ENCODE measurements around the gene HDAC4. TPM values are rescaled to one million over a fixed set of nuclear protein-coding genes. Genes with fewer than 3 reads are reported as not detected.

The HDAC4 gene
- total RNA-seq, 2 experiments from 2014 or later: 22.6 to 24.5 TPM

DNA sequence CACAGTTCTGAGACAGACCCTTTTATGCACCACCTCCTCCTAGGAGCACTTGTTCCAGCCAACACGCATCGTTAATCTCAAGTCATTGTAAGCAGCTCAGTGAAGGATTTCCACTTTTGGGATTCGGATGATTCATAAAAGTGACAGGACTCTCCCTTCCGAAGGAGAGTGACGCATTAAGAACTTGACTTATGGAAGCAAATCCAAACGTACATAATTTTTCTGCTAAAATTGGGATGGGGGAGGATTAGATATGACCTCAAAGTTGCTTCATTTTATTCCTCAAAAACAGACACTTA, 387.2 kb downstream of the HDAC4 start:
- TF ChIP-seq, protein P1, sequence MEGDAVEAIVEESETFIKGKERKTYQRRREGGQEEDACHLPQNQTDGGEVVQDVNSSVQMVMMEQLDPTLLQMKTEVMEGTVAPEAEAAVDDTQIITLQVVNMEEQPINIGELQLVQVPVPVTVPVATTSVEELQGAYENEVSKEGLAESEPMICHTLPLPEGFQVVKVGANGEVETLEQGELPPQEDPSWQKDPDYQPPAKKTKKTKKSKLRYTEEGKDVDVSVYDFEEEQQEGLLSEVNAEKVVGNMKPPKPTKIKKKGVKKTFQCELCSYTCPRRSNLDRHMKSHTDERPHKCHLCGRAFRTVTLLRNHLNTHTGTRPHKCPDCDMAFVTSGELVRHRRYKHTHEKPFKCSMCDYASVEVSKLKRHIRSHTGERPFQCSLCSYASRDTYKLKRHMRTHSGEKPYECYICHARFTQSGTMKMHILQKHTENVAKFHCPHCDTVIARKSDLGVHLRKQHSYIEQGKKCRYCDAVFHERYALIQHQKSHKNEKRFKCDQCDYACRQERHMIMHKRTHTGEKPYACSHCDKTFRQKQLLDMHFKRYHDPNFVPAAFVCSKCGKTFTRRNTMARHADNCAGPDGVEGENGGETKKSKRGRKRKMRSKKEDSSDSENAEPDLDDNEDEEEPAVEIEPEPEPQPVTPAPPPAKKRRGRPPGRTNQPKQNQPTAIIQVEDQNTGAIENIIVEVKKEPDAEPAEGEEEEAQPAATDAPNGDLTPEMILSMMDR (IDR thresholded peaks at IDR 0.05): no peak
- Mint-ChIP-seq H3K27me3 (peaks cover 9% of the 10 kb centered on the region), H3K4me1 (ENCODE audit: low read depth) (no peaks in the 10 kb centered on the region), H3K4me3 (no peak overlapping the region), H3K27ac (no peak overlapping the region), H3K9me3 (no peaks in the 10 kb centered on the region), H3K36me3 (ENCODE audit: low read depth) (no peaks in the 10 kb centered on the region)
- ATAC-seq (no peak), DNase-seq (no peak)
- ChIA-PET CTCF (no interaction called here), POLR2A (no interaction called here)
- intact Hi-C loops (cut with micrococcal nuclease): no loop called here

DNA sequence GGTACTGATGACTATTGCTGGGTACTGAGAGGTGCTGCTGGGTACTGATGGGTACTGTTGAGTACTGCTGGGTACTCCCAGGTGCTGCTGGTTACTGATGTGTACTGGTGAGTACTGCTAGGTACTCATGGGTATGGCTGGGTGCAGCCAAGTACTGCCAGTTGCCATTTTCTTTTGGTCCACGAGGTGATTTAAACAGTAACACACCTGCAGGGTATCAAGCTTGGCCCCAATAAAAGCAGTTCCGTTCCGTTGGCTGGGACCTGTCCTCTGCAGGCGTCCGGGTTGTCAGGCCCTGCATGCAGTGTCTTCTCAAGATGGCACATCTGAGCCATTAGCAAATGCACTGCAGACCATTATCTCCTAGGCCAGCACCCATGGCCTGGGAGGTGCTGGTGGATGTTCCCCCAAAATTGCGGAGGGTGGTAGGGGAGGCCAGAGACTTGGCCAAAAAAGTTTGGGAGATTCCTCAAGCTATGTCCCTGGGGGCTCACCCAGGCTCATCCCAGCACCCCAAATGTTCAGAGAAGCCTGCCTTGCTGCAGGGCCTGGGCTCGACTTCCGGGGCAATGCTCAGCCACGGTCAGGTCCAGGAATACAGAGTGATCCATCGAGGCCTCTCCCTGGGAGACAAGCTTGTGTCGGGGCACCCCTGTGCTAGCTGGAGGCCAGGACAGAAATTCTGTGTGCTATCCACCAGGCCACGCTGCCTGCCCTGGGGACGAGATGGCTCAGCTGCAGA, 387.7 kb downstream of the HDAC4 start:
- no peaks in the 10 kb centered on the region for H3K9me3 Mint-ChIP-seq
- no peaks in the 10 kb centered on the region for H3K36me3 Mint-ChIP-seq (ENCODE audit: low read depth)
- no peaks in the 10 kb centered on the region for H3K4me1 Mint-ChIP-seq (ENCODE audit: low read depth)
- ATAC-seq: no peak
- ChIA-PET CTCF (no interaction called here), POLR2A (no interaction called here)
- H3K27ac Mint-ChIP-seq: no peak overlapping the region
- H3K4me3 Mint-ChIP-seq: no peak overlapping the region
- TF ChIP-seq, protein P1 (IDR thresholded peaks at IDR 0.05): no peak
- peaks cover 11% of the 10 kb centered on the region for H3K27me3 Mint-ChIP-seq
- no peak for DNase-seq
- intact Hi-C loops (cut with micrococcal nuclease): no loop called here

DNA sequence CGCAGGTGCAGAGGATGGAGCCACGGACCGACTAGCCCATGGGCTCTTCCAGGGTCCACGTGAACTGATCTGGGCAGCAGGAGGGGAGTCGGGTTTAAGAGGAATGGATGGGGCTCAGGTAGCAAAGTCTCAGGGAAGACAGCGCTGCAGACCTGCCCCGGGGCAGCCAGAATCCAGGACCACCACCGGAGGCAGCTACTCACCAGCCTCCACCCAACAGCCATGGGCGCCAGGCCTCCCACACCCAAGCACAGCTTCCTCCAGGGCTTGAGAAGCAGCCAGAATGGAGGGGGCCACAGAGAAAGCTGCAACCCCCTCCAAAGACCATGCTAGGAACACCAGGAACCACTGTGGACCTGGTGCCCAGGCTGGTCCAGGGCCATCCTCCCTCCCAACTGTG, 388.6 kb downstream of the HDAC4 start:
- TF ChIP-seq, protein P1 (IDR thresholded peaks at IDR 0.05): no peak

DNA sequence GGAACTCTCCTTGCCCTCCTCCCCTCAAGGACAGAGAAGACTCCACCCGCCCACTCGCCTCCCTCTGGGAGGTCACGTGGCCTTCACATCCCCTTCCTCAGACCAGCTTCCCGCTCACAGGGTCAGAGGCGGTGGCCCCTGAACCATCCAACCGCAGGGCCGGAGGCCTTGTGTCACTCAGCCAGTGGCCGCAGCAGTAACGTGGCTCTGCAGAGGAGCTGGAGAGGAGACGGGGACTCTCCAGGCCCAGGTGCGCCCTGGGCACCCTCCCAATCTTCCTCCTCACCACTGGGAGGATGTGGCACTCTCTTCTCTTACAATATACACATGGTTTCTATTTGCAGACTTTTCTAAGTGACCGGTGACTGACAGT, 391.2 kb downstream of the HDAC4 start:
- Mint-ChIP-seq H3K36me3 (ENCODE audit: low read depth) (no peaks in the 10 kb centered on the region), H3K27me3 (peaks cover 22% of the 10 kb centered on the region), H3K27ac (no peak overlapping the region), H3K4me3 (no peak overlapping the region), H3K4me1 (ENCODE audit: low read depth) (no peaks in the 10 kb centered on the region), H3K9me3 (no peaks in the 10 kb centered on the region)
- intact Hi-C loops (cut with micrococcal nuclease): no loop called here
- no peak for ATAC-seq
- DNase-seq: no peak
- TF ChIP-seq, protein P1 (IDR thresholded peaks at IDR 0.05): no peak
- ChIA-PET CTCF (no interaction called here), POLR2A (no interaction called here)

More for the DNA sequence above, 388.6 kb downstream of the HDAC4 start:
- Mint-ChIP-seq H3K36me3 (ENCODE audit: low read depth) (no peaks in the 10 kb centered on the region), H3K9me3 (no peaks in the 10 kb centered on the region), H3K4me1 (ENCODE audit: low read depth) (no peaks in the 10 kb centered on the region), H3K27ac (no peak overlapping the region), H3K27me3 (peaks cover 14% of the 10 kb centered on the region), H3K4me3 (no peak overlapping the region)
- ATAC-seq (no peak), DNase-seq (no peak)
- POLR2A ChIA-PET: no interaction called here
- CTCF ChIA-PET: no interaction called here
- intact Hi-C loops (cut with micrococcal nuclease): no loop called here

DNA sequence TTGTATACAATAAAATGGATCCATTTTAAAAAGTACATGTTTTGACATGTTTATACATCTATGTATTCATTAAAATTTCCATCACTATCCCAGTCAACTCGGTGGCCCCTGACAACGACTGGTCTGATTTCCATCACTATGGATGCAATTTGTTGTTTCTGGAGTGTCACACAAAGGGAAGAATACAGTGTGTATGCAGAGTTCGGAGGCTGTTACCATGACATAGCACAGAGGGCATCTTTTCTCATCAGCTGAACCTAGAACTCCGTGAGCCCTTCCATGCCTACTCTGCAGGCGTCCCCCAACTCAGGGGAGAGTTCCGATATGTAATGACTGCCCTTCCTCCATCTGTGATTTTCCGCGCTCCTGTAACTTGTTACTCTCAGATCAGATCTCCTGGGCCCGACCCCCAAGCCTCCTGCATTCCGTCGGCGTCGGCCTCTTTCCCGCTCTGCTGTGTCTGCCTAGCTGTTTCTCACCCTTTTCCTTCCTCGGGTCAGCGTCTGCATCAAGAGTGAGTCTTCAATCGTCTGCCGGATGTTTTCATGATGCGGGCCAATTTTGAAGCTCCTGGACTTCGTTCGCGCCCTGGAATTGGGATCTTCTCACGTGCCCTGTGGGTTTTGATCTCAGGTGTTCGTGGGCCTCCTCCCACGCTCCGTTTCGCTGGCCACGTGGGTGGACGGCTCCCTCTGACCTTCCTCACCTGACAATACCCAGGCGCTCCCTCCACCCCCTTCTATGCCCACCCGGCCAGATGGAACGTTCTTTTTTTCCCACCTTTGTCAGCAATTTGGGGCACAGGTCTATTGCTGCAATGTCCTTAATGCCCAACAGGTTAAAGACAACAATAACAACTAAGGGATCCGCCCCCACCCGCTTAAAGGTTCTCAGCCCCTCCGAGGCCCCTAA, 391.9 kb downstream of the HDAC4 start:
- no peak for ATAC-seq
- ChIA-PET POLR2A (no interaction called here), CTCF (no interaction called here)
- TF ChIP-seq, protein P1 (IDR thresholded peaks at IDR 0.05): no peak
- no peak for DNase-seq
- Mint-ChIP-seq H3K9me3 (no peaks in the 10 kb centered on the region), H3K4me1 (ENCODE audit: low read depth) (no peaks in the 10 kb centered on the region), H3K4me3 (no peak overlapping the region), H3K27ac (no peak overlapping the region), H3K27me3 (peaks cover 25% of the 10 kb centered on the region), H3K36me3 (ENCODE audit: low read depth) (no peaks in the 10 kb centered on the region)
- intact Hi-C loops (cut with micrococcal nuclease): no loop called here

Measured in activated CD8-positive, alpha-beta T cell treated with anti-CD3 and anti-CD28 coated beads for 36 hours (primary cell).